H9 (cell line): Measurements from ENCODE around the gene FAM200C. TPM values are rescaled to one million over a fixed set of nuclear protein-coding genes. Genes with fewer than 3 reads are reported as not detected.

Experiments used
- DNase-seq: peaks from one replicate; pipeline ENCODE4 v3.0.0-alpha.2; 2017
- H2AFZ ChIP-seq: one replicate; pipeline ENCODE4 v1.6.1; 2013; ENCODE audit warnings: mild to moderate bottlenecking, low read length, control low read depth, moderate library complexity
- H2AK5ac ChIP-seq: 2 replicates; pipeline ENCODE4 v1.6.1; 2013; ENCODE audit warnings: low read length, control low read depth, mixed read lengths; ENCODE audit not compliant: insufficient read length
- H2BK120ac ChIP-seq: one replicate; pipeline ENCODE4 v1.6.1; 2013; ENCODE audit warnings: low read depth, mild to moderate bottlenecking, low read length, control low read depth, inconsistent platforms; ENCODE audit not compliant: poor library complexity, severe bottlenecking
- H2BK12ac ChIP-seq: 2 replicates; pipeline ENCODE4 v1.6.1; 2013; ENCODE audit warnings: low read length, control low read depth, mixed read lengths, low read depth; ENCODE audit not compliant: insufficient read length
- H2BK15ac ChIP-seq: 2 replicates; pipeline ENCODE4 v1.6.1; 2013; ENCODE audit warnings: low read depth, low read length, control low read depth
- H2BK20ac ChIP-seq: one replicate; pipeline ENCODE4 v1.6.1; 2013; ENCODE audit warnings: low read depth, mild to moderate bottlenecking, low read length, control low read depth, inconsistent platforms; ENCODE audit not compliant: poor library complexity, severe bottlenecking
- H2BK5ac ChIP-seq: 2 replicates; pipeline ENCODE4 v1.6.1; 2013; ENCODE audit warnings: low read length, control low read depth, mixed read lengths; ENCODE audit not compliant: insufficient read length
- H3K14ac ChIP-seq: 2 replicates; pipeline ENCODE4 v1.6.1; 2013; ENCODE audit warnings: low read length, control low read depth; ENCODE audit not compliant: insufficient read depth
- H3K18ac ChIP-seq: 2 replicates; pipeline ENCODE4 v1.6.1; 2013; ENCODE audit warnings: low read depth, mild to moderate bottlenecking, mixed read lengths, low read length, control low read depth; ENCODE audit not compliant: insufficient read length
- H3K23ac ChIP-seq: 2 replicates; pipeline ENCODE4 v1.6.1; 2013; ENCODE audit warnings: low read length, control low read depth, mixed read lengths, low read depth; ENCODE audit not compliant: insufficient read length
- H3K23me2 ChIP-seq: 2 replicates; pipeline ENCODE4 v1.6.1; 2013; ENCODE audit warnings: low read depth, mild to moderate bottlenecking, mixed read lengths, low read length, control low read depth; ENCODE audit not compliant: insufficient read length, poor library complexity, severe bottlenecking
- H3K27ac ChIP-seq: 2 replicates; pipeline ENCODE4 v1.5.1; 2013; ENCODE audit warnings: low read length, control low read depth, mixed read lengths, low read depth; ENCODE audit not compliant: insufficient read length
- H3K27me3 ChIP-seq: 2 replicates; pipeline ENCODE4 v1.6.1; 2013; ENCODE audit warnings: low read length, control low read depth, inconsistent platforms; ENCODE audit not compliant: insufficient read depth
- H3K4ac ChIP-seq: 2 replicates; pipeline ENCODE4 v1.6.1; 2013; ENCODE audit warnings: low read depth, mild to moderate bottlenecking, control low read depth, inconsistent platforms, low read length, moderate library complexity
- H3K4me1 ChIP-seq: 2 replicates; pipeline ENCODE4 v1.6.1; 2013; ENCODE audit warnings: low read length, control low read depth, inconsistent platforms; ENCODE audit not compliant: insufficient read depth
- H3K4me2 ChIP-seq: 2 replicates; pipeline ENCODE4 v1.6.1; 2013; ENCODE audit warnings: low read length, control low read depth, mixed read lengths; ENCODE audit not compliant: insufficient read length, insufficient read depth
- H3K56ac ChIP-seq: 2 replicates; pipeline ENCODE4 v1.6.1; 2013; ENCODE audit warnings: low read depth, mild to moderate bottlenecking, mixed read lengths, low read length, control low read depth; ENCODE audit not compliant: insufficient read length
- H3K79me1 ChIP-seq: 2 replicates; pipeline ENCODE4 v1.6.1; 2013; ENCODE audit warnings: low read depth, mild to moderate bottlenecking, moderate library complexity, low read length, control low read depth, inconsistent platforms; ENCODE audit not compliant: insufficient read depth, poor library complexity, severe bottlenecking
- H3K79me2 ChIP-seq: 2 replicates; pipeline ENCODE4 v1.6.1; 2013; ENCODE audit warnings: low read length, control low read depth, inconsistent platforms; ENCODE audit not compliant: insufficient read depth
- H3K9ac ChIP-seq: 2 replicates; pipeline ENCODE4 v1.6.1; 2013; ENCODE audit warnings: low read length, control low read depth, mixed read lengths; ENCODE audit not compliant: insufficient read length; ENCODE audit errors: extremely low read depth
- H3K9me3 ChIP-seq: one replicate; pipeline ENCODE4 v1.6.1; 2013; ENCODE audit warnings: low read depth, low read length, inconsistent platforms; ENCODE audit not compliant: control insufficient read depth
- H3T11ph ChIP-seq: one replicate; pipeline ENCODE4 v1.6.1; 2013; ENCODE audit warnings: mild to moderate bottlenecking, low read length, control low read depth, inconsistent platforms
- H4K20me1 ChIP-seq: one replicate; pipeline ENCODE4 v1.6.1; 2013; ENCODE audit not compliant: control insufficient read depth, insufficient read length, insufficient read depth
- H4K5ac ChIP-seq: 2 replicates; pipeline ENCODE4 v1.6.1; 2013; ENCODE audit warnings: low read depth, mild to moderate bottlenecking, mixed read lengths, low read length, control low read depth; ENCODE audit not compliant: insufficient read length
- H4K8ac ChIP-seq: replicated peaks from 2 replicates; pipeline ENCODE4 v1.6.1; 2013; ENCODE audit warnings: low read length, control low read depth, mixed read lengths, low read depth; ENCODE audit not compliant: insufficient read length
- H4K91ac ChIP-seq: 2 replicates; pipeline ENCODE4 v1.6.1; 2013; ENCODE audit warnings: low read depth, mild to moderate bottlenecking, moderate library complexity, mixed read lengths, low read length, control low read depth; ENCODE audit not compliant: insufficient read length
- H3K27ac Mint-ChIP-seq, 3 experiments: 2 replicates in 2 of 3; 3 replicates in 1 of 3; pipeline ENCODE4 v1.8.0; 2020 to 2021; ENCODE audit warnings: mixed read lengths in 3 of 3, mild to moderate bottlenecking in 1 of 3, moderate library complexity in 1 of 3
- H3K27me3 Mint-ChIP-seq: 2 replicates; pipeline ENCODE4 v1.8.0; 2021; ENCODE audit warnings: low read depth, mild to moderate bottlenecking, moderate library complexity, mixed read lengths
- H3K36me3 Mint-ChIP-seq, 3 experiments: 2 replicates in 2 of 3; 3 replicates in 1 of 3; pipeline ENCODE4 v1.8.0; 2020 to 2021; ENCODE audit warnings: low read depth in 3 of 3, mixed read lengths in 3 of 3; ENCODE audit not compliant: insufficient read depth in 1 of 3
- H3K4me1 Mint-ChIP-seq, 2 experiments: 2 replicates each; pipeline ENCODE4 v1.8.0; 2020; ENCODE audit warnings: mixed read lengths in 2 of 2
- H3K4me3 Mint-ChIP-seq, 2 experiments: 2 replicates in 1 of 2; 3 replicates in 1 of 2; pipeline ENCODE4 v1.8.0; 2020 to 2021; ENCODE audit warnings: mild to moderate bottlenecking in 2 of 2, mixed read lengths in 2 of 2, moderate library complexity in 1 of 2
- H3K9me3 Mint-ChIP-seq, 2 experiments: 2 replicates in 1 of 2; 3 replicates in 1 of 2; pipeline ENCODE4 v1.8.0; 2020; ENCODE audit warnings: mild to moderate bottlenecking in 2 of 2, mixed read lengths in 2 of 2, moderate library complexity in 1 of 2
- WGBS: extraction: QIAGEN DNeasy Blood & Tissue Kit; methylation state at CpG from one replicate; pipeline ENCODE4 v1.1.7; 2013; ENCODE audit warnings: missing lambda C conversion rate, low lambda C conversion rate, mixed read lengths; ENCODE audit not compliant: insufficient read length; ENCODE audit errors: extremely low coverage; 5-methylcytosine and 5-hydroxymethylcytosine counted together
- total RNA-seq: library from RNA; stranded (reverse); gene quantifications from 2 replicates; pipeline ENCODE4 v1.2.1, GENCODE V29; 2021
- TF ChIP-seq, protein P1 (sequence below): fragments of 200-600 bp; sonication (generic); conservative IDR thresholded peaks from 3 replicates; pipeline ENCODE4 v1.8.0; 2021; ENCODE audit warnings: antibody characterized with exemption, mild to moderate bottlenecking

Gene FAM200C
- total RNA-seq, 1 experiment from 2014 or later, result 4.3 TPM

DNA sequence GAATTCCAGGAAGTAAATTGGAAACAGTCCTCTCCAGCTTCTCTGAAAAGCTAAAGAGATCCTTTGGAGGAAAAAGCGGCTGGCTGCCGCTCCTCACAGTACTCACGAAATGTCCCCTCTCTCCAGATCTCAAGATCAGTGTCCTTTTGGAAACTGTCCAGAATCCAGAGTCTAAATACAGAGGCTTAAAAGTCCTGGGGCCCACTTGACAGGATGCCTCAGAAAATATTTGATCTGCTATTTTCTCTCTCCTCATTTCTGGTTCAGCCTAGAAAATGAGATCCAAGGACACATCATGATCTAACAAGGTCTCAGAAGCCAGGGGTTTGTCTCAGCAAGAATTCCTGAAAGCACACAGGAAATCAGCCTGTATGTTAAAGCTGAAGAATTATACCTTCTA lies 36.6 kb downstream of the FAM200C start:
- no peaks in the 10 kb centered on the region for H4K20me1 ChIP-seq
- no peak overlapping the region for H3K14ac ChIP-seq
- no peak overlapping the region for H4K91ac ChIP-seq
- no peak overlapping the region for H3T11ph ChIP-seq
- H2BK5ac ChIP-seq, result no peak overlapping the region
- H4K5ac ChIP-seq, result no peak overlapping the region
- 0 out of 2 replicates have a peak, but pooled peaks cover 2% of the 10 kb centered on the region for H3K4me1 ChIP-seq
- Mint-ChIP-seq H3K27ac (no peak overlapping the region), H3K4me3 (no peak overlapping the region), H3K9me3 (no peaks in the 10 kb centered on the region), H3K36me3 (no peaks in the 10 kb centered on the region), H3K27me3 (peaks cover 2% of the 10 kb centered on the region), H3K4me1 (peaks cover 9 to 18% of the 10 kb centered on the region in 2 experiments)
- H3K18ac ChIP-seq, result no peak overlapping the region
- no peak overlapping the region for H3K9ac ChIP-seq
- TF ChIP-seq, protein P1, sequence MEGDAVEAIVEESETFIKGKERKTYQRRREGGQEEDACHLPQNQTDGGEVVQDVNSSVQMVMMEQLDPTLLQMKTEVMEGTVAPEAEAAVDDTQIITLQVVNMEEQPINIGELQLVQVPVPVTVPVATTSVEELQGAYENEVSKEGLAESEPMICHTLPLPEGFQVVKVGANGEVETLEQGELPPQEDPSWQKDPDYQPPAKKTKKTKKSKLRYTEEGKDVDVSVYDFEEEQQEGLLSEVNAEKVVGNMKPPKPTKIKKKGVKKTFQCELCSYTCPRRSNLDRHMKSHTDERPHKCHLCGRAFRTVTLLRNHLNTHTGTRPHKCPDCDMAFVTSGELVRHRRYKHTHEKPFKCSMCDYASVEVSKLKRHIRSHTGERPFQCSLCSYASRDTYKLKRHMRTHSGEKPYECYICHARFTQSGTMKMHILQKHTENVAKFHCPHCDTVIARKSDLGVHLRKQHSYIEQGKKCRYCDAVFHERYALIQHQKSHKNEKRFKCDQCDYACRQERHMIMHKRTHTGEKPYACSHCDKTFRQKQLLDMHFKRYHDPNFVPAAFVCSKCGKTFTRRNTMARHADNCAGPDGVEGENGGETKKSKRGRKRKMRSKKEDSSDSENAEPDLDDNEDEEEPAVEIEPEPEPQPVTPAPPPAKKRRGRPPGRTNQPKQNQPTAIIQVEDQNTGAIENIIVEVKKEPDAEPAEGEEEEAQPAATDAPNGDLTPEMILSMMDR, result no peak
- H3K79me1 ChIP-seq, result no peaks in the 10 kb centered on the region
- DNase-seq, result no peak
- no peaks in the 10 kb centered on the region for H3K9me3 ChIP-seq
- H3K4ac ChIP-seq, result no peak overlapping the region
- no peak overlapping the region for H3K27ac ChIP-seq
- no peak overlapping the region for H2BK12ac ChIP-seq
- H3K23me2 ChIP-seq, result no peaks in the 10 kb centered on the region
- no peak overlapping the region for H3K23ac ChIP-seq
- H3K56ac ChIP-seq, result no peak overlapping the region
- WGBS, result no CpG with 5 or more reads among the region's 3 CpGs
- H3K4me2 ChIP-seq, result no peak overlapping the region
- H2AK5ac ChIP-seq, result no peak overlapping the region
- no peak overlapping the region for H2BK20ac ChIP-seq
- no peak overlapping the region for H2AFZ ChIP-seq
- H2BK15ac ChIP-seq, result no peak overlapping the region
- no peaks in the 10 kb centered on the region for H3K79me2 ChIP-seq
- H3K27me3 ChIP-seq, result no peaks in the 10 kb centered on the region
- H4K8ac ChIP-seq, result no peak overlapping the region
- no peak overlapping the region for H2BK120ac ChIP-seq
